GM23338 (cell line): ENCODE measurements around the gene TMEM154. TPM values are rescaled to one million over a fixed set of nuclear protein-coding genes. Genes with fewer than 3 reads are reported as not detected.

Experiments used
- ATAC-seq: fragments of 200-7000 bp; cut with Tn5 transposase; 3 replicates; pipeline ENCODE4 v1.9.1; 2020
- DNase-seq: peaks from one replicate; pipeline ENCODE4 v3.0.0-alpha.2; 2015; ENCODE audit warnings: low spot score
- H2AFZ ChIP-seq: fragments of 200-600 bp; sonication (generic); 2 replicates; pipeline ENCODE4 v1.8.0; 2016; ENCODE audit warnings: antibody characterized with exemption, mild to moderate bottlenecking, moderate library complexity
- H3F3A ChIP-seq: fragments of 200-600 bp; sonication (generic); replicated peaks from 2 replicates; pipeline ENCODE4 v1.8.0; 2017; ENCODE audit warnings: antibody characterized with exemption, mixed run types, low read depth
- H3K27ac ChIP-seq: fragments of 200-600 bp; sonication (generic); 2 replicates; pipeline ENCODE4 v1.6.1; 2016; ENCODE audit warnings: low read depth
- H3K27me3 ChIP-seq: fragments of 200-600 bp; sonication (generic); 2 replicates; pipeline ENCODE4 v1.8.0; 2016; ENCODE audit warnings: mild to moderate bottlenecking, mixed run types, moderate library complexity; ENCODE audit not compliant: insufficient read depth
- H3K36me3 ChIP-seq: fragments of 200-600 bp; sonication (generic); 2 replicates; pipeline ENCODE4 v1.8.0; 2016; ENCODE audit warnings: mild to moderate bottlenecking; ENCODE audit not compliant: insufficient read depth
- H3K4me1 ChIP-seq: fragments of 200-600 bp; sonication (generic); 2 replicates; pipeline ENCODE4 v1.8.0; 2016; ENCODE audit warnings: mild to moderate bottlenecking, moderate library complexity; ENCODE audit not compliant: insufficient read depth
- H3K4me2 ChIP-seq: fragments of 200-600 bp; sonication (generic); 2 replicates; pipeline ENCODE4 v1.7.1; 2017; ENCODE audit warnings: mixed run types
- H3K4me3 ChIP-seq: fragments of 200-600 bp; sonication (generic); 2 replicates; pipeline ENCODE4 v1.6.1; 2016; ENCODE audit warnings: mixed run types
- H3K79me2 ChIP-seq: fragments of 200-600 bp; sonication (generic); replicated peaks from 2 replicates; pipeline ENCODE4 v1.8.0; 2017; ENCODE audit warnings: mild to moderate bottlenecking; ENCODE audit not compliant: insufficient read depth
- H3K9me2 ChIP-seq: fragments of 200-600 bp; sonication (generic); 2 replicates; pipeline ENCODE4 v1.8.0; 2017; ENCODE audit not compliant: insufficient read depth
- H4K20me1 ChIP-seq: fragments of 200-600 bp; sonication (generic); replicated peaks from 2 replicates; pipeline ENCODE4 v1.8.0; 2017; ENCODE audit warnings: mild to moderate bottlenecking; ENCODE audit not compliant: insufficient read depth
- H3K27ac Mint-ChIP-seq: 2 replicates; pipeline ENCODE4 v1.8.0; 2020; ENCODE audit warnings: inconsistent platforms, mild to moderate bottlenecking, moderate library complexity, mixed read lengths
- H3K27me3 Mint-ChIP-seq: 3 replicates; pipeline ENCODE4 v1.8.0; 2022; ENCODE audit warnings: low read depth, mild to moderate bottlenecking, moderate library complexity, mixed read lengths, inconsistent platforms; ENCODE audit not compliant: insufficient read depth, poor library complexity
- H3K36me3 Mint-ChIP-seq: 3 replicates; pipeline ENCODE4 v1.8.0; 2021; ENCODE audit warnings: low read depth, mild to moderate bottlenecking, inconsistent platforms, moderate library complexity, mixed read lengths
- H3K4me1 Mint-ChIP-seq: 3 replicates; pipeline ENCODE4 v1.8.0; 2020; ENCODE audit warnings: mild to moderate bottlenecking, inconsistent platforms, mixed read lengths
- H3K4me3 Mint-ChIP-seq: 3 replicates; pipeline ENCODE4 v1.8.0; 2021; ENCODE audit warnings: moderate library complexity, mild to moderate bottlenecking, inconsistent platforms, mixed read lengths
- H3K9me3 Mint-ChIP-seq: 3 replicates; pipeline ENCODE4 v1.8.0; 2020; ENCODE audit warnings: moderate library complexity, mild to moderate bottlenecking, inconsistent platforms, mixed read lengths
- EZH2 ChIP-seq: fragments of 200-600 bp; sonication (generic); IDR thresholded peaks from one replicate; pipeline ENCODE4 v1.8.0; 2017; ENCODE audit warnings: antibody characterized with exemption, mild to moderate bottlenecking, low read depth; ENCODE audit not compliant: unreplicated experiment
- JUNB ChIP-seq: IDR thresholded peaks from one replicate; pipeline ENCODE4 v1.6.1; 2016; ENCODE audit warnings: antibody characterized with exemption; ENCODE audit not compliant: unreplicated experiment
- polyA plus RNA-seq: library from polyadenylated mRNA; unstranded; fragments of >200 nt; fragmentation: Nextera tagmentation; extraction: Ambion mirVana; gene quantifications from 2 replicates; pipeline ENCODE4 v1.2.1, GENCODE V29; 2016
- total RNA-seq: library from RNA; depleted of rRNA; stranded (reverse); fragments of >200 nt; shearing (Covaris generic); gene quantifications from 2 replicates; pipeline ENCODE4 v1.2.3, GENCODE V29; 2014
- TF ChIP-seq, protein P1 (sequence below): fragments of 250-450 bp; sonication (Bioruptor Pico); IDR thresholded peaks from 2 replicates; pipeline ENCODE4 v1.5.0; 2020; ENCODE audit warnings: mild to moderate bottlenecking, moderate library complexity
- TF ChIP-seq, protein P2 (sequence below), 2 experiments: fragments of 200-600 bp in 1 of 2; sonication (generic) in 1 of 2; conservative IDR thresholded peaks; 2 replicates each; pipeline versions ENCODE4 v1.5.1 to v1.6.1; 2016 to 2017; ENCODE audit warnings: antibody characterized with exemption in 2 of 2, low read depth in 2 of 2, mild to moderate bottlenecking in 2 of 2, moderate library complexity in 1 of 2

The TMEM154 gene
- total and polyA plus RNA-seq, 2 experiments from 2014 or later: 1.0 to 1.7 TPM

GRCh38 chr4:152687974-152688599, 8.3 kb upstream of the TMEM154 start:
- Histone ChIP-seq H3K9me2 (no peaks in the 10 kb centered on the region), H3K4me3 (no peak overlapping the region), H2AFZ (peak overlapping the region; percentile 1; the same call in 1 of the 2 replicates), H3K79me2 (no peaks in the 10 kb centered on the region), H3K4me1 (peaks cover 11% of the 10 kb centered on the region), H3F3A (no peaks in the 10 kb centered on the region), H3K36me3 (no peaks in the 10 kb centered on the region; the same call in 1 of the 2 replicates), H3K27me3 (no peaks in the 10 kb centered on the region), H4K20me1 (no peaks in the 10 kb centered on the region), H3K4me2 (no peak overlapping the region), H3K27ac (no peak overlapping the region)
- peaks cover 8% of the 10 kb centered on the region for H3K4me1 Mint-ChIP-seq
- H3K27ac Mint-ChIP-seq: no peak overlapping the region
- no peaks in the 10 kb centered on the region for H3K36me3 Mint-ChIP-seq
- peaks cover 2% of the 10 kb centered on the region for H3K27me3 Mint-ChIP-seq
- H3K9me3 Mint-ChIP-seq: no peaks in the 10 kb centered on the region
- DNase-seq (no peak), ATAC-seq (no peak)
- TF ChIP-seq JUNB (no peak), EZH2 (no peak)
- TF ChIP-seq, protein P1, sequence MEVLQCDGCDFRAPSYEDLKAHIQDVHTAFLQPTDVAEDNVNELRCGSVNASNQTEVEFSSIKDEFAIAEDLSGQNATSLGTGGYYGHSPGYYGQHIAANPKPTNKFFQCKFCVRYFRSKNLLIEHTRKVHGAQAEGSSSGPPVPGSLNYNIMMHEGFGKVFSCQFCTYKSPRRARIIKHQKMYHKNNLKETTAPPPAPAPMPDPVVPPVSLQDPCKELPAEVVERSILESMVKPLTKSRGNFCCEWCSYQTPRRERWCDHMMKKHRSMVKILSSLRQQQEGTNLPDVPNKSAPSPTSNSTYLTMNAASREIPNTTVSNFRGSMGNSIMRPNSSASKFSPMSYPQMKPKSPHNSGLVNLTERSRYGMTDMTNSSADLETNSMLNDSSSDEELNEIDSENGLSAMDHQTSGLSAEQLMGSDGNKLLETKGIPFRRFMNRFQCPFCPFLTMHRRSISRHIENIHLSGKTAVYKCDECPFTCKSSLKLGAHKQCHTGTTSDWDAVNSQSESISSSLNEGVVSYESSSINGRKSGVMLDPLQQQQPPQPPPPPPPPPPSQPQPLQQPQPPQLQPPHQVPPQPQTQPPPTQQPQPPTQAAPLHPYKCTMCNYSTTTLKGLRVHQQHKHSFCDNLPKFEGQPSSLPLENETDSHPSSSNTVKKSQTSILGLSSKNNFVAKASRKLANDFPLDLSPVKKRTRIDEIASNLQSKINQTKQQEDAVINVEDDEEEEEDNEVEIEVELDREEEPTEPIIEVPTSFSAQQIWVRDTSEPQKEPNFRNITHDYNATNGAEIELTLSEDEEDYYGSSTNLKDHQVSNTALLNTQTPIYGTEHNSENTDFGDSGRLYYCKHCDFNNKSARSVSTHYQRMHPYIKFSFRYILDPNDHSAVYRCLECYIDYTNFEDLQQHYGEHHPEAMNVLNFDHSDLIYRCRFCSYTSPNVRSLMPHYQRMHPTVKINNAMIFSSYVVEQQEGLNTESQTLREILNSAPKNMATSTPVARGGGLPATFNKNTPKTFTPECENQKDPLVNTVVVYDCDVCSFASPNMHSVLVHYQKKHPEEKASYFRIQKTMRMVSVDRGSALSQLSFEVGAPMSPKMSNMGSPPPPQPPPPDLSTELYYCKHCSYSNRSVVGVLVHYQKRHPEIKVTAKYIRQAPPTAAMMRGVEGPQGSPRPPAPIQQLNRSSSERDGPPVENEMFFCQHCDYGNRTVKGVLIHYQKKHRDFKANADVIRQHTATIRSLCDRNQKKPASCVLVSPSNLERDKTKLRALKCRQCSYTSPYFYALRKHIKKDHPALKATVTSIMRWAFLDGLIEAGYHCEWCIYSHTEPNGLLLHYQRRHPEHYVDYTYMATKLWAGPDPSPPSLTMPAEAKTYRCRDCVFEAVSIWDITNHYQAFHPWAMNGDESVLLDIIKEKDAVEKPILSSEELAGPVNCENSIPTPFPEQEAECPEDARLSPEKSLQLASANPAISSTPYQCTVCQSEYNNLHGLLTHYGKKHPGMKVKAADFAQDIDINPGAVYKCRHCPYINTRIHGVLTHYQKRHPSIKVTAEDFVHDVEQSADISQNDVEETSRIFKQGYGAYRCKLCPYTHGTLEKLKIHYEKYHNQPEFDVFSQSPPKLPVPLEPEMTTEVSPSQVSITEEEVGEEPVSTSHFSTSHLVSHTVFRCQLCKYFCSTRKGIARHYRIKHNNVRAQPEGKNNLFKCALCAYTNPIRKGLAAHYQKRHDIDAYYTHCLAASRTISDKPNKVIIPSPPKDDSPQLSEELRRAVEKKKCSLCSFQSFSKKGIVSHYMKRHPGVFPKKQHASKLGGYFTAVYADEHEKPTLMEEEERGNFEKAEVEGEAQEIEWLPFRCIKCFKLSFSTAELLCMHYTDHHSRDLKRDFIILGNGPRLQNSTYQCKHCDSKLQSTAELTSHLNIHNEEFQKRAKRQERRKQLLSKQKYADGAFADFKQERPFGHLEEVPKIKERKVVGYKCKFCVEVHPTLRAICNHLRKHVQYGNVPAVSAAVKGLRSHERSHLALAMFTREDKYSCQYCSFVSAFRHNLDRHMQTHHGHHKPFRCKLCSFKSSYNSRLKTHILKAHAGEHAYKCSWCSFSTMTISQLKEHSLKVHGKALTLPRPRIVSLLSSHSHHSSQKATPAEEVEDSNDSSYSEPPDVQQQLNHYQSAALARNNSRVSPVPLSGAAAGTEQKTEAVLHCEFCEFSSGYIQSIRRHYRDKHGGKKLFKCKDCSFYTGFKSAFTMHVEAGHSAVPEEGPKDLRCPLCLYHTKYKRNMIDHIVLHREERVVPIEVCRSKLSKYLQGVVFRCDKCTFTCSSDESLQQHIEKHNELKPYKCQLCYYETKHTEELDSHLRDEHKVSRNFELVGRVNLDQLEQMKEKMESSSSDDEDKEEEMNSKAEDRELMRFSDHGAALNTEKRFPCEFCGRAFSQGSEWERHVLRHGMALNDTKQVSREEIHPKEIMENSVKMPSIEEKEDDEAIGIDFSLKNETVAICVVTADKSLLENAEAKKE (CRISPR knock-in tag): no peak
- TF ChIP-seq, protein P2, sequence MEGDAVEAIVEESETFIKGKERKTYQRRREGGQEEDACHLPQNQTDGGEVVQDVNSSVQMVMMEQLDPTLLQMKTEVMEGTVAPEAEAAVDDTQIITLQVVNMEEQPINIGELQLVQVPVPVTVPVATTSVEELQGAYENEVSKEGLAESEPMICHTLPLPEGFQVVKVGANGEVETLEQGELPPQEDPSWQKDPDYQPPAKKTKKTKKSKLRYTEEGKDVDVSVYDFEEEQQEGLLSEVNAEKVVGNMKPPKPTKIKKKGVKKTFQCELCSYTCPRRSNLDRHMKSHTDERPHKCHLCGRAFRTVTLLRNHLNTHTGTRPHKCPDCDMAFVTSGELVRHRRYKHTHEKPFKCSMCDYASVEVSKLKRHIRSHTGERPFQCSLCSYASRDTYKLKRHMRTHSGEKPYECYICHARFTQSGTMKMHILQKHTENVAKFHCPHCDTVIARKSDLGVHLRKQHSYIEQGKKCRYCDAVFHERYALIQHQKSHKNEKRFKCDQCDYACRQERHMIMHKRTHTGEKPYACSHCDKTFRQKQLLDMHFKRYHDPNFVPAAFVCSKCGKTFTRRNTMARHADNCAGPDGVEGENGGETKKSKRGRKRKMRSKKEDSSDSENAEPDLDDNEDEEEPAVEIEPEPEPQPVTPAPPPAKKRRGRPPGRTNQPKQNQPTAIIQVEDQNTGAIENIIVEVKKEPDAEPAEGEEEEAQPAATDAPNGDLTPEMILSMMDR (conservative IDR thresholded peaks at IDR 0.05; ENCODE audit: low read depth in 2 of 2): no peak
- no peak overlapping the region for H3K4me3 Mint-ChIP-seq
